ENCODE data around the gene FOXC2. TPM values are rescaled to one million over a fixed set of nuclear protein-coding genes. Genes with fewer than 3 reads are reported as not detected.

FOXC2 gene
- total and polyA plus RNA-seq, 2 of the 13 experiments (the other 11 are each of a cell fraction or from before 2014, with no cell fraction given), result not detected

- no peak for TF ChIP-seq ZNF512B (CRISPR knock-in tag; IDR thresholded peaks at IDR 0.05; ENCODE audit: borderline replicate concordance)
- peak; percentile 33; the same call in 1 of the 2 replicates for TF ChIP-seq ELF1 (CRISPR knock-in tag; IDR thresholded peaks at IDR 0.05)
- no peak for TF ChIP-seq ZNF460 (CRISPR knock-in tag; IDR thresholded peaks at IDR 0.05; ENCODE audit: borderline replicate concordance)
- TF ChIP-seq THAP11 (CRISPR knock-in tag; IDR thresholded peaks at IDR 0.05), result no peak
- TF ChIP-seq THYN1 (CRISPR knock-in tag; IDR thresholded peaks at IDR 0.05; ENCODE audit: borderline replicate concordance, low read depth), result no peak
- TF ChIP-seq, protein P1, sequence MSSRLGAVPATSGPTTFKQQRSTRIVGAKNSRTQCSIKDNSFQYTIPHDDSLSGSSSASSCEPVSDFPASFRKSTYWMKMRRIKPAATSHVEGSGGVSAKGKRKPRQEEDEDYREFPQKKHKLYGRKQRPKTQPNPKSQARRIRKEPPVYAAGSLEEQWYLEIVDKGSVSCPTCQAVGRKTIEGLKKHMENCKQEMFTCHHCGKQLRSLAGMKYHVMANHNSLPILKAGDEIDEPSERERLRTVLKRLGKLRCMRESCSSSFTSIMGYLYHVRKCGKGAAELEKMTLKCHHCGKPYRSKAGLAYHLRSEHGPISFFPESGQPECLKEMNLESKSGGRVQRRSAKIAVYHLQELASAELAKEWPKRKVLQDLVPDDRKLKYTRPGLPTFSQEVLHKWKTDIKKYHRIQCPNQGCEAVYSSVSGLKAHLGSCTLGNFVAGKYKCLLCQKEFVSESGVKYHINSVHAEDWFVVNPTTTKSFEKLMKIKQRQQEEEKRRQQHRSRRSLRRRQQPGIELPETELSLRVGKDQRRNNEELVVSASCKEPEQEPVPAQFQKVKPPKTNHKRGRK (CRISPR knock-in tag; IDR thresholded peaks at IDR 0.05), result no peak
- TF ChIP-seq, protein P2, sequence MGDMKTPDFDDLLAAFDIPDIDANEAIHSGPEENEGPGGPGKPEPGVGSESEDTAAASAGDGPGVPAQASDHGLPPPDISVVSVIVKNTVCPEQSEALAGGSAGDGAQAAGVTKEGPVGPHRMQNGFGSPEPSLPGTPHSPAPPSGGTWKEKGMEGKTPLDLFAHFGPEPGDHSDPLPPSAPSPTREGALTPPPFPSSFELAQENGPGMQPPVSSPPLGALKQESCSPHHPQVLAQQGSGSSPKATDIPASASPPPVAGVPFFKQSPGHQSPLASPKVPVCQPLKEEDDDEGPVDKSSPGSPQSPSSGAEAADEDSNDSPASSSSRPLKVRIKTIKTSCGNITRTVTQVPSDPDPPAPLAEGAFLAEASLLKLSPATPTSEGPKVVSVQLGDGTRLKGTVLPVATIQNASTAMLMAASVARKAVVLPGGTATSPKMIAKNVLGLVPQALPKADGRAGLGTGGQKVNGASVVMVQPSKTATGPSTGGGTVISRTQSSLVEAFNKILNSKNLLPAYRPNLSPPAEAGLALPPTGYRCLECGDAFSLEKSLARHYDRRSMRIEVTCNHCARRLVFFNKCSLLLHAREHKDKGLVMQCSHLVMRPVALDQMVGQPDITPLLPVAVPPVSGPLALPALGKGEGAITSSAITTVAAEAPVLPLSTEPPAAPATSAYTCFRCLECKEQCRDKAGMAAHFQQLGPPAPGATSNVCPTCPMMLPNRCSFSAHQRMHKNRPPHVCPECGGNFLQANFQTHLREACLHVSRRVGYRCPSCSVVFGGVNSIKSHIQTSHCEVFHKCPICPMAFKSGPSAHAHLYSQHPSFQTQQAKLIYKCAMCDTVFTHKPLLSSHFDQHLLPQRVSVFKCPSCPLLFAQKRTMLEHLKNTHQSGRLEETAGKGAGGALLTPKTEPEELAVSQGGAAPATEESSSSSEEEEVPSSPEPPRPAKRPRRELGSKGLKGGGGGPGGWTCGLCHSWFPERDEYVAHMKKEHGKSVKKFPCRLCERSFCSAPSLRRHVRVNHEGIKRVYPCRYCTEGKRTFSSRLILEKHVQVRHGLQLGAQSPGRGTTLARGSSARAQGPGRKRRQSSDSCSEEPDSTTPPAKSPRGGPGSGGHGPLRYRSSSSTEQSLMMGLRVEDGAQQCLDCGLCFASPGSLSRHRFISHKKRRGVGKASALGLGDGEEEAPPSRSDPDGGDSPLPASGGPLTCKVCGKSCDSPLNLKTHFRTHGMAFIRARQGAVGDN (CRISPR knock-in tag; IDR thresholded peaks at IDR 0.05), result peak; percentile 43
- TF ChIP-seq ZBED4 (CRISPR knock-in tag; IDR thresholded peaks at IDR 0.05; ENCODE audit: borderline replicate concordance), result no peak
- no peak for TF ChIP-seq PHB2 (IDR thresholded peaks at IDR 0.05; ENCODE audit: partially characterized antibody)
- no peak for TF ChIP-seq EHMT2 (IDR thresholded peaks at IDR 0.05; ENCODE audit: borderline replicate concordance, low read depth, low read length)
These were observed 9.3 kb downstream of the FOXC2 start (continued) for GRCh38 chr16:86575754-86576557.
